GM11168 (cell line): Measurements from ENCODE around the gene SCMH1.
"Not testable (repeated sequence)": the region's sequence is repeated elsewhere in the genome, so short reads cannot be mapped to it uniquely, and the experiment has no call there.

Experiments
- in situ Hi-C: fragments of 300-500 bp; cut with MboI; formaldehyde crosslinking; loops from one replicate; pipeline ENCODE4 v1.12.0; 2022; ENCODE audit warnings: low sequenced_read_pairs; ENCODE audit not compliant: unreplicated experiment

SCMH1 gene

GRCh38 chr1:41160498-41161110, 81.5 kb downstream of the SCMH1 start:
- in situ Hi-C loops, result no loop called here

- in situ Hi-C loops, result no loop called here
Measured at GRCh38 chr1:41158966-41159365, 83.1 kb downstream of the SCMH1 start.

DNA sequence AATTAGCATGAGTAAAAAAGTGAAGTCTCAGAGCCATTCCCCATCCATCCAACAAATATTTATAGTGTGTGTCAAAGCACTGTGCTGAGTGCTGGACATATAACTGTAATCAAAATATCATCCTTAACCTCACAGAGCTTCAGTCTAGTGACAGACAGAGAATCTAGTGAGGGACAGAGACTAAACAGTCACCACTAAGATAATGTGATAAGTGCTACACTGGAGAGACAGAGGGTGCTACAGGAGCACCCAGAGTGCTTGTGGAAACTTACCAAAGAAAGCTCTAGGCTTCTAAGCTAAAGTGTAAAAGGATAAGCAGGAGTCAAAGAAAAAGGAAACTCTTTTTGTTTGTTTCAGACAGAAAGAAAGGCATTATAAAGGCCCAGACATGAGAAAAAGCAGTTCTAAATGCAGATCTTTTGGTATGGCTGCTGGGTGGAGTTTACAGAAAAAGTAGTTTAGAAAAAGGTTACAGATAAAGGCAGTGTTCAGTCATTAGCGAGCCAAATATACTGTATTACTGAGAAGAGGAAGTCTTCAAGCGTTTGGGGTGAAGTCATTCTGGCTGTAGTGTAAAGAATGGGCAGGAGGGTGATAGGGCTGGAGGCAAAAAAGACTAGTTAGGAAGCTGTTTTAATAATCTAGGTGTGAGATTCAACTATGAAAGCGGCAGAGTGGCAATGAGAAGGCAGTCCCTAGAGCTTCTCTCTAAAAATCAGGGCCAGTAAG, 83.8 kb downstream of the SCMH1 start:
- in situ Hi-C loops, result no loop called here

- in situ Hi-C loops, result no loop called here
Measured at GRCh38 chr1:41155105-41155504, 87.0 kb downstream of the SCMH1 start.

DNA sequence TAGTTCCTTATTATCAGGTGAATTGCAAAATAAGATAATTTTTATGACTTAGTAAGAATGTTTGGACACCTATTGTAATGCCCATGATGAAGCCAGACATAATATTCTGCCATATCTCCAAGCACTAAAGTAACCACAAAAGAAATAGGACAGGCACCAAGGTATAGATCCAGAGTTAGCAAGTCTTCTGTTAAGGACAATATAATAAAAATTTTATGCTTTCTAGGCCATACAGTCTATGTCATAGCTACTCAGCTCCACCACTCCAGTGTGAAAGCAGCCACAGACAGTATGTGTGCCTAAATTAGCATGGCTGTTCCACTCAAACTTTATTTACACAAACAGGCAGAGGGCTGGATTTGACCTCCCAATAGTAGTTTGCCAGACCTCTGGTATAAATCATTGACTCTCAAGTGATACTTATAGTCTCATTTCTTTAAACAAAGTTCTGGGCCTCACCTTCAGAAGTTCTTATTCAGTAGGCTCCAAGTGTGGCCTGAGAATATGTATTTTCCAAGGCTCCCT, 88.3 kb downstream of the SCMH1 start:
- in situ Hi-C loops, result no loop called here

GRCh38 chr1:41152622-41153044, 89.5 kb downstream of the SCMH1 start:
- in situ Hi-C loops, result no loop called here

DNA sequence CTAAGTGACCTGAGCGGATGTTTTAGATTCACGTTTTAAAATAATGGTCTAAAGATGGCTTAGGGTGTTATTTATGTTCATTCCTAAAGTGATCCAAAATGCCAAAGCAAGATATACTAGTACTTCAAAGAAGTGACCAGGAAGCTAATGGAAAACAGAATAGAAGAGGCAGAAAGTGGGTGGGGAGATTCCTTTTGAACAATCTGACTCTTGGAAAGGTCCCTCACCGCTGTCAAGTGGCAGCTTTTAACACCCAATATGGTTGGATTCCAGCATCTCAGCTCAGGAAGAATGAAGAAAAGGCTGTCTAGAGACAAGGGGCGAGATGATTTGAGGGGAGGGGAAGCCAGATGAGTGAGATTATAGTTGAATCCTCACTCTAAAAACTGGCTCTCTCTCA, 90.3 kb downstream of the SCMH1 start:
- in situ Hi-C loops, result no loop called here

DNA sequence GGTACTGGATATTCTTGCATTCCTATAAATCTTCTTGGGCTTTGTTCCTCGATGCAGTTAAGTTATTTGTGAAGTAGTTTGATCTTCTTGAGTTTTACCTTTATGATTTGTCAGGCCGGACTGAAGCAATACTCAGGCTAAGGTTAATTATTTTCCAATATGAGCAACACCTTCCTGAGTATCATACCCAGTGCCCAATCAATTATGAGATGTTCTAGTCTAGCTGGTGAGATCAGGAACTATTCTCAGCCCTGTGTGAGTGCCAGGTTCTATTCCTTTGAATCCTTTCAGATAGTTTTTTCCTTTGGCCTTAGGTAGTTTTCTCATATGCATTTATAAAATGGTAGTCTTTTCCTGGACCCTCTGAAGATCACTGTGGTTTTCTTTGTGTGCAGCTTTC, 92.5 kb downstream of the SCMH1 start:
- in situ Hi-C loops, result no loop called here

DNA sequence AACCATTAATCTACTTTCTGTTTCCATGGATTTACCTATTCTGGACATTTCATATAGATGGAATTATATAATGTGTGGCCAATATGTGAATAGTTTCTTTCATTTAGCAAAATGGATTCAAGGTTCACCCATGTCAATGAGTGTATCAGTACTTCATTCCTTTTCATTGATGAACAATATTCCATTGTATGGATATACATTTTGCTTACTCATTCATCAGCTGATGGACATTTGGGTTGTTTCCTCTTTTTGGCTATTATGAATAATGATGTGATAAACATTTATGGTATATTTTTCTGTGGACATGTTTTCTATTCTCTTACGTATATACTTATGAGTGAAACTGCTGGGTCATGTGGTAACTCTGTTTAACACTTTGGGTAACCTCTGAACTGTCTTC, 97.8 kb downstream of the SCMH1 start:
- in situ Hi-C loops, result no loop called here

DNA sequence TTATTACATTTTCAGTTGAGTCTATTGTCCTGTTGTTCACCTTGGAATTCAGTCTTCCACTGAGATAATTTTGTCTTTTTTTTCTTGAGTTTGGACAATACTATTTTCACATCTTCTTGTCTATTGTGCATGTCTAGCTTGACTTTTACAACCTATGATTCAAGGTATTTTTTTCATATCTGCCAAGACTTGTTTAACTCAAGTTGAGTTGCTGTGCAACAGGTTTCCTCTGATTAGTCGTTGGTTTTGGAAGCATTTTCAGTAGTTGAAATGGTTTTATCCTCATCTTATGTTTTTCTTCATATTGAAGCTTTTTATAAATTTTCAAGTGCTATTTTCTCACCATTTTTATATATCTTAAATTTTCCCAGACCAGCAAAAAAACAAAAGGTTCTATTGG, 103.6 kb downstream of the SCMH1 start:
- in situ Hi-C loops, result no loop called here

DNA sequence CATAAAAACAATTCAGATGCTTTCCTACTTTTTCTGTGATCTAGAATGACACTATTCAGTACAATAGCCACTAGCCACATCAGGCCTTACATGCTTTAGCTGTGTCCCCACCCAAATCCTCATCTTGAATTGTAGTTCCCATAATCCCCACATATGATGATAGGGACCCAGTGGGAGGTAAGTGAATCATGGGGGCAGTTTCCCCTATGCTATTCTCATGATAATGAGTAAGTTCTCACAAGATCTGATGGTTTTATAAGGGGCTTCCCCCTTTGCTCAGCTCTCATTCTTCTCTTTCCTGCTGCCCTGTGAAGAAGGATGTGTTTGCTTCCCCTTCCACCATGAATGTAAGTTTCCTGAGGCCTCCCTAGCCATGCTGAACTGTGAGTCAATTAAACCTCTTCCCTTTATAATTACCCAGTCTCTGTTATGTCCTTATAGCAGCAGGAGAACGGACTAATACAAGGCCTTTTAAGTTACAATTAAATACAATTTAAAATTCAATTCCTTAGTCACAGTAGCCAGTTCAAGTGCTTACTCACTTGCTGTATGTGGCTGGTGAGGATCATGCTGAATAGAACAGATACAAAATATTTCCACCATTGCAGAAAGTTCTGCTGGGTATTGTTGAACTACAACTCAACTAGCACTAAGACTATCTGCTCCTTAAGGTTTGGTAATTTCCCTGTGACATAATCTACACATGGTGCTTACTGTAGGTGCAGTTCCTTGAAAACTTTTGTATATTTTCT, 106.7 kb downstream of the SCMH1 start:
- in situ Hi-C loops, result no loop called here

- in situ Hi-C loops, result not testable (repeated sequence)
Measured at GRCh38 chr1:41134325-41134724, 107.8 kb downstream of the SCMH1 start.

DNA sequence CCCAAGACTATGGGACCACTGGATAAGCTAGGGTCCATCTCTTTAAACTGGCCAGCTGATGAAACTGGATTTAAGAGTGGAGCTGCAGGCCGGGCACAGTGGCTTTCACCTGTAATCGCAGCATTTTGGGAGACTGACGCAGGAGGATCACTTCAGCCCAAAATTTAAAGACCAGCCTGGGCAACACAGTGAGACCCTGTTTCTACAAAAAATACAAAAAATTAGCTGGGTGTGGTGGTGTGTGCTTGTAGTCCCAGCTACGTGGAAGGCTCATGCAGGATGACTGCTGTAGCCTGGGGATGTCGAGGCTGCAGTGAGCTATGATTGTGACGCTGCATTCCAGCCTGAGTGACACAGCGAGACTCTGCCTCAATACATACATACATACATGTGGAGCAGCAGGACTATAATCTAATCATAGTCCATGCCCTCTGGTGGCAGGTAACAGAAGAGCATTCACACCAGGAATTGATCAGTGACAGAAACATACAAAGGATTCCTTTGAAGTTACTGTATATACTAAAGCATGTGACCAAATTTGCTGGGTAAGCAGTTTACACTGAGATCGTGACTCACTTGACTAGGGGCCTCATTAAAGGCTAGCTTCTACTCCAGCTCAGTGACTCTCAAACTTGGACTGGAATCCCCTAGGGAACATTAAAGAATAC, 119.1 kb downstream of the SCMH1 start:
- in situ Hi-C loops, result no loop called here

DNA sequence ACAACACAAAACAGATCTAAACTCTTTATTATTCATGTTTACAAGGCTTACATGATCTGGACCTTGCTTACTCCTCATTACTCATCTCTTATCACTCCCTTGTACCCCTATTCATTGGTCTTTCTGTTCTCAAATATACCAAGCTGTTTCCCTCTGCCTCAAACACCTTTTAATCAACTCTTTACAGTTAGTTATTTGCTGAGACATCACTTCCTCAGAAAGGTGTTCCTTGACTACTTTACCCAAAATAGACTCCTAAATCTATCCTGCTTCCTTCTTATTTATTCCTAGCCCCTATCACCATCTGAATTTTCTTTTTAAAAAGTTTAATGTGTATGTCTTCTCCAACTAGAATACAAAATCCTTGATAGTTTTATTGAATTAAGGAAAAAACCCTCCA, 120.0 kb downstream of the SCMH1 start:
- in situ Hi-C loops, result no loop called here

DNA sequence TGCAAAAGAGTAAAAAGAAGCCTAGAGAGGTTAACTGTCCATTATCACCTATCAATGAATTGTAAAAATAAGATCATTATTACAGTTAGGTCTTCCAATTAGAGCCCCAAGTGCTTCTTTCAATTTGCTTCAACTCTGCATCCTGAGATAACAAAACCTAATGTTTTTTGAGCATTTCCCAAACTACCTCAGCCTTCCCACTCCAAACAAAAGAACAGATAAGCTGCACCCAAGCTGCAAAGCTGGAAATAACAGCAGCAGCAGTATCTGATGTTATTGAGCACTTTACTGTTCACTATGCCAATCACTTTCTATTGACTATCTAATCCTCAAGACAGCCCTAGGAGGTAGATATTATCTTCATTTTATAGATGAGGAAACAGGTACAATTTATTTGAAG, 123.5 kb downstream of the SCMH1 start:
- in situ Hi-C loops, result no loop called here

DNA sequence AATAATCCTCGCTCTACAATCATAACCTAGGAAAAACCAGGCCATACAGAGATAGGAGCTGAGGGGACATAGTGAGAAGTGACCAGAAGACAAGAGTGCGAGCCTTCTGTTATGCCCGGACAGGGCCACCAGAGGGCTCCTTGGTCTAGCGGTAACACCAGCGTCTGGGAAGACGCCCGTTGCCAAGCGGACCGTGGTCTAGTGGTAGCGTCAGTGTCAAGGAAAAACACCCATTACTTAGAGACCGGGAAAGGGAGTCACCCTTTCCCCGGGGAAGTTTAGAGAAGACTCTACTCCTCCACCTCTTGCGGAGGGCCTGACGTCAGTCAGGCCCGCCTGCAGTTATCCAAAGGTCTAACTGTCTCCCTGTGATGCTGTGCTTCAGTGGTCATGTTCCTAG, 124.9 kb downstream of the SCMH1 start:
- in situ Hi-C loops, result not testable (repeated sequence)

DNA sequence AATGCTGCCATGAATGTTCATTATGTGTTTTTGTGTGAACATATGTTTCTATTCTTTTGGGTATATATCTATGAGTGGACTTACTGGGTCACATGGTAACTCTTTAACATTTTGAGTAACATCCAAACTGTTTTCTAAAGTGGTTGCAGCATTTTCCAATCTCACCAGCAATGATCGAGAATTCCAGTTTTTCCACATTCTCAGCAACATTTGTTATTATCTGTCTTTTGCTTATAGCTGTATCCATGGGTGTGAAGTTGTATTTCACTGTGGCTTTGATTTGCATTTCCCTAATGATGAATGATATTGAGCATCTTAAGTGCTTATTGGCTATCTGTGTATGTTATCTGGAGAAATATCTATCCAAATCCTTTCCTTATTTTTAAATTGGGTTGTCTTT, 131.4 kb downstream of the SCMH1 start:
- in situ Hi-C loops, result no loop called here

- in situ Hi-C loops, result no loop called here
Measured at GRCh38 chr1:41110286-41110685, 131.8 kb downstream of the SCMH1 start.

GRCh38 chr1:41109310-41110197, 132.6 kb downstream of the SCMH1 start:
- in situ Hi-C loops, result no loop called here
